H1 (cell line): ENCODE results near the gene DMAC2. TPM values are rescaled to one million over a fixed set of nuclear protein-coding genes. Genes with fewer than 3 reads are reported as not detected.

ENCODE experiments used
- BCL11A ChIP-seq, 2 experiments: IDR thresholded peaks; one replicate each; pipeline ENCODE4 v1.6.1; 2011; ENCODE audit warnings: low read depth in 2 of 2, low read length in 2 of 2, mild to moderate bottlenecking in 2 of 2
- EZH2 ChIP-seq: fragments of 200-600 bp; sonication (generic); IDR thresholded peaks from 2 replicates; pipeline ENCODE4 v1.7.1; 2012; ENCODE audit warnings: low read depth, mild to moderate bottlenecking, moderate library complexity, low read length, inconsistent platforms; ENCODE audit not compliant: severe bottlenecking
- RNF2 ChIP-seq: fragments of 200-900, 300-1000 bp; sonication (generic); IDR thresholded peaks from 2 replicates; pipeline ENCODE4 v1.7.1; 2016; ENCODE audit warnings: borderline replicate concordance, low read depth, mild to moderate bottlenecking, antibody characterized with exemption, low read length; ENCODE audit not compliant: poor library complexity, severe bottlenecking; ENCODE audit errors: missing control alignments
- TAF7 ChIP-seq: optimal IDR thresholded peaks from 2 replicates; pipeline ENCODE3; 2011; ENCODE audit warnings: low read depth, mild to moderate bottlenecking, inconsistent platforms, low read length, moderate library complexity, borderline replicate concordance
- polyA plus RNA-seq, 7 experiments: library from polyadenylated mRNA; depleted of rRNA in 3 of 7; stranded (reverse) in 5 of 7; unstranded in 2 of 7; fragments of >200 nt in 5 of 7; fragments of 200-250 nt in 2 of 7; gene quantifications; 1 replicate in 5 of 7; 2 replicates in 1 of 7; 4 replicates in 1 of 7; pipeline versions ENCODE4 v1.2.1 to v1.2.3, GENCODE V29; 2011 to 2013; ENCODE audit warnings: missing spikeins in 2 of 7, mixed read lengths in 2 of 7
- total RNA-seq: library from RNA; stranded (reverse); fragmentation: NEBNext Ultra II Directional; extraction: Animal tissue kit (Norgen Biotek cat#: 25700); gene quantifications from 2 replicates; pipeline ENCODE4 v1.2.1, GENCODE V29; 2021

Gene DMAC2
- total and polyA plus RNA-seq, 2 of the 8 experiments (the other 6 are each of a cell fraction or from before 2014, with no cell fraction given), result 86.8 to 170 TPM

DNA sequence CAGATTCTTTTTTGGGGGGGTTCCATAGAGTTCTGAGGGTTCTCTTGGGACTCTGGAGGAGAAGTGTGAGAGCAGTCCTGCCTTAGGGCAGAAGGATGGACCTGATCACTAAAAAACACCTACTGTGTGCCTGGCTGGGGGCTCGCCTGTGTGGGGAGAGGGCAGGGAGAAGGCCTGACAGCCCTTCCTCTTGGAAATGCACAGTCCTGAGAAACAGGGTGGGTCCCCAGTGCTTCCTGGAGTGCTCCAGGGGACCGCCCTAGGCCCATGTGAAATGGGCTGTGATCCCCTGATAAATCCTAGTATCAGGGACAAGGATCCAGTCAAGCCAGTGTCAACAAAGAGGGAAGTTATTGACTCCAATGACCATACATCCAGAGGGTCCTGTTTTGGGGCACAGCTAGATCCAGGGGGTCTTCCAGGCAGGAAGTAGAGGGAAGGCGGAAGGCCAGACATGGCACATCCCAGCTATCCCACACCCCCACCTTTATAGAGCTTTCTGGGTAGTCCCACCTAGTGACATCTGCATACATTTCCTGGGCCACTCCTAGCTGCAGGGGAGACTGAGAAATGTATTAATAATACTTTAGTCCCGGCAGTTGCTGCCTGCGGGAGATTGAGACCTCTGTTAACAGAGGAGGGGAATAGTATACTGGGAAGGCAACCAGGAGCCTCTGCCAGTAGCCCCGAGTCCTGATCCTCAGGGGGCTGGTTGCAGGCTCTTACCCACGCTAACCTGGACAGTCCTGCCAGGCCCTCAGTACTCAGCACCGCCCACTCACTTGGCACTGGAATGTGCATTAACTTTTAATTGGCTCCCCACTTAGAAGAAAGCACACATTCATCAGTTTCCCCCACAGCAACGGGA, 28.4 kb downstream of the DMAC2 start (continued):
- TF ChIP-seq BCL11A (IDR thresholded peaks at IDR 0.05; ENCODE audit: low read depth in 2 of 2, low read length in 2 of 2), result no peak
- no peak for TF ChIP-seq EZH2
- no peak for TF ChIP-seq TAF7
- no peak for TF ChIP-seq RNF2
- TF ChIP-seq, all 59 proteins: peak for 0
